GM19452 (cell line): ENCODE measurements around the gene MTMR12.
"Not testable (repeated sequence)": the region's sequence is repeated elsewhere in the genome, so short reads cannot be mapped to it uniquely, and the experiment has no call there.

ENCODE experiments used
- ATAC-seq: cut with Tn5 transposase; IDR thresholded peaks from one replicate; pipeline ENCODE4 v1.9.1; 2021; ENCODE audit not compliant: unreplicated experiment

MTMR12 gene

GRCh38 chr5:32239385-32239784, 73.4 kb downstream of the MTMR12 start:
- ATAC-seq: no peak

GRCh38 chr5:32233696-32234447, 78.9 kb downstream of the MTMR12 start:
- ATAC-seq: no peak

GRCh38 chr5:32233220-32233695, 79.5 kb downstream of the MTMR12 start:
- no peak for ATAC-seq

- peak; percentile 83 for ATAC-seq
Observed at GRCh38 chr5:32232441-32233219, 80.1 kb downstream of the MTMR12 start.

GRCh38 chr5:32231929-32232328, 80.8 kb downstream of the MTMR12 start:
- no peak for ATAC-seq

GRCh38 chr5:32231241-32231640, 81.5 kb downstream of the MTMR12 start:
- ATAC-seq: no peak

- ATAC-seq: no peak
Observed at GRCh38 chr5:32230356-32231099, 82.2 kb downstream of the MTMR12 start.

GRCh38 chr5:32229586-32229985, 83.2 kb downstream of the MTMR12 start:
- ATAC-seq: no peak

- no peak for ATAC-seq
Observed at GRCh38 chr5:32228816-32229215, 83.9 kb downstream of the MTMR12 start.

- ATAC-seq: no peak
Observed at GRCh38 chr5:32225445-32225844, 87.3 kb downstream of the MTMR12 start.

GRCh38 chr5:32223972-32224609, 88.6 kb downstream of the MTMR12 start:
- ATAC-seq: no peak

GRCh38 chr5:32222723-32223470, 89.8 kb downstream of the MTMR12 start:
- ATAC-seq: no peak

- ATAC-seq: no peak
Observed at GRCh38 chr5:32217886-32218396, 94.8 kb downstream of the MTMR12 start.

GRCh38 chr5:32214344-32214743, 98.4 kb downstream of the MTMR12 start:
- not testable (repeated sequence) for ATAC-seq

GRCh38 chr5:32210151-32210550, 102.6 kb downstream of the MTMR12 start:
- no peak for ATAC-seq

GRCh38 chr5:32208837-32209236, 103.9 kb downstream of the MTMR12 start:
- ATAC-seq: not testable (repeated sequence)

- no peak for ATAC-seq
Observed at GRCh38 chr5:32207355-32207634, 105.4 kb downstream of the MTMR12 start.

GRCh38 chr5:32206509-32207354, 106.0 kb downstream of the MTMR12 start:
- ATAC-seq: peak; percentile 26

- ATAC-seq: no peak
Observed at GRCh38 chr5:32206053-32206452, 106.7 kb downstream of the MTMR12 start.
